HepG2 (cell line): ENCODE data around the gene CHCHD6. TPM values are rescaled to one million over a fixed set of nuclear protein-coding genes. Genes with fewer than 3 reads are reported as not detected.

Experiments
- ADNP ChIP-seq: sonication (generic); formaldehyde crosslinking; IDR thresholded peaks from 2 replicates; pipeline ENCODE4 v1.4.0; 2020; ENCODE audit warnings: missing genetic modification reagents
- IKZF4 ChIP-seq: sonication (generic); formaldehyde crosslinking; IDR thresholded peaks from 2 replicates; pipeline ENCODE4 v1.5.1; 2020; ENCODE audit warnings: borderline replicate concordance, mild to moderate bottlenecking, low read depth, missing genetic modification reagents; ENCODE audit errors: not compliant biosample characterization
- MED1 ChIP-seq: sonication (generic); formaldehyde crosslinking; IDR thresholded peaks from 2 replicates; pipeline ENCODE4 v1.4.0; 2020; ENCODE audit warnings: missing genetic modification reagents
- NR3C1 ChIP-seq: sonication (generic); formaldehyde crosslinking; IDR thresholded peaks from 2 replicates; pipeline ENCODE4 v1.4.0; 2020; ENCODE audit warnings: missing genetic modification reagents
- ZNF235 ChIP-seq: sonication (generic); formaldehyde crosslinking; IDR thresholded peaks from 2 replicates; pipeline ENCODE4 v1.8.1; 2023; ENCODE audit warnings: mild to moderate bottlenecking, missing genetic modification reagents, borderline replicate concordance
- ZNF367 ChIP-seq: sonication (generic); formaldehyde crosslinking; IDR thresholded peaks from 2 replicates; pipeline ENCODE4 v1.4.0; 2020; ENCODE audit warnings: missing genetic modification reagents, borderline replicate concordance
- polyA plus RNA-seq, 8 experiments: library from polyadenylated mRNA; depleted of rRNA in 3 of 8; stranded (reverse) in 7 of 8; unstranded in 1 of 8; fragments of >200 nt; fragmentation: Illumina TruSeq in 4 of 8; extraction: Trizol in 4 of 8; gene quantifications; 2 replicates each; pipeline versions ENCODE4 v1.2.1 to v1.2.3, GENCODE V29; 2011 to 2016; ENCODE audit warnings: low read depth in 4 of 8, missing spikeins in 1 of 8, mixed read lengths in 1 of 8; ENCODE audit not compliant: insufficient read depth in 1 of 8
- total RNA-seq, 5 experiments: library from RNA; depleted of rRNA; stranded (reverse); fragments of >200 nt; fragmentation: Illumina TruSeq; extraction: Trizol; gene quantifications; 2 replicates each; pipeline ENCODE4 v1.2.3, GENCODE V29; 2016; ENCODE audit warnings: low read depth in 1 of 5
- TF ChIP-seq, protein P1 (sequence below): sonication (generic); formaldehyde crosslinking; IDR thresholded peaks from 2 replicates; pipeline ENCODE4 v1.4.0; 2020; ENCODE audit warnings: missing genetic modification reagents
- TF ChIP-seq, protein P2 (sequence below): sonication (generic); formaldehyde crosslinking; IDR thresholded peaks from 2 replicates; pipeline ENCODE4 v1.5.0; 2020; ENCODE audit warnings: mild to moderate bottlenecking, missing genetic modification reagents, borderline replicate concordance
- TF ChIP-seq, protein P3 (sequence below): sonication (generic); formaldehyde crosslinking; IDR thresholded peaks from 2 replicates; pipeline ENCODE4 v1.4.0; 2020; ENCODE audit warnings: mild to moderate bottlenecking, missing genetic modification reagents

CHCHD6 gene
- total and polyA plus RNA-seq, 2 of the 13 experiments (the other 11 are each of a cell fraction or from before 2014, with no cell fraction given), result 20.3 to 20.8 TPM

DNA sequence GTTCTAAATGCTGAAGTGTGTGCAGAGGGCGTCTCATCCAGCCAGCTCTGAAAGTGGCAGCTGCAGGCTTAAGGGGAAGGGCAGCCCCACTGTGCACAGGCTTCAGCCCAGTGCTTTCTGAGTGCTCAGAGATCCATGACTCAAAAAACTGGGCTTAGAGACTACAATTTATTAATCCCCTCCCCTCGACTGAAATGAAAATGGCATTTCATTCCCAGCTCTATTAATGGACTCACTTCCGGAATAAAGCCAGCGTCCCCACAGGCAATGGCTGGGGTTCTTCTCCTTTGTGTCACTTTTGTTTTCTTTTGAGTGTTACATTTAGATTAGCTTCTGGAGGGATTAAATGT is 223.3 kb downstream of the CHCHD6 start (continued):
- TF ChIP-seq, protein P1, sequence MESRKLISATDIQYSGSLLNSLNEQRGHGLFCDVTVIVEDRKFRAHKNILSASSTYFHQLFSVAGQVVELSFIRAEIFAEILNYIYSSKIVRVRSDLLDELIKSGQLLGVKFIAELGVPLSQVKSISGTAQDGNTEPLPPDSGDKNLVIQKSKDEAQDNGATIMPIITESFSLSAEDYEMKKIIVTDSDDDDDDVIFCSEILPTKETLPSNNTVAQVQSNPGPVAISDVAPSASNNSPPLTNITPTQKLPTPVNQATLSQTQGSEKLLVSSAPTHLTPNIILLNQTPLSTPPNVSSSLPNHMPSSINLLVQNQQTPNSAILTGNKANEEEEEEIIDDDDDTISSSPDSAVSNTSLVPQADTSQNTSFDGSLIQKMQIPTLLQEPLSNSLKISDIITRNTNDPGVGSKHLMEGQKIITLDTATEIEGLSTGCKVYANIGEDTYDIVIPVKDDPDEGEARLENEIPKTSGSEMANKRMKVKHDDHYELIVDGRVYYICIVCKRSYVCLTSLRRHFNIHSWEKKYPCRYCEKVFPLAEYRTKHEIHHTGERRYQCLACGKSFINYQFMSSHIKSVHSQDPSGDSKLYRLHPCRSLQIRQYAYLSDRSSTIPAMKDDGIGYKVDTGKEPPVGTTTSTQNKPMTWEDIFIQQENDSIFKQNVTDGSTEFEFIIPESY (CRISPR knock-in tag), result no peak
- TF ChIP-seq NR3C1 (CRISPR knock-in tag) (no peak), ZNF367 (CRISPR knock-in tag) (no peak), ADNP (CRISPR knock-in tag) (no peak), MED1 (CRISPR knock-in tag) (no peak), IKZF4 (no peak), ZNF235 (CRISPR knock-in tag) (no peak)
- TF ChIP-seq, protein P2, sequence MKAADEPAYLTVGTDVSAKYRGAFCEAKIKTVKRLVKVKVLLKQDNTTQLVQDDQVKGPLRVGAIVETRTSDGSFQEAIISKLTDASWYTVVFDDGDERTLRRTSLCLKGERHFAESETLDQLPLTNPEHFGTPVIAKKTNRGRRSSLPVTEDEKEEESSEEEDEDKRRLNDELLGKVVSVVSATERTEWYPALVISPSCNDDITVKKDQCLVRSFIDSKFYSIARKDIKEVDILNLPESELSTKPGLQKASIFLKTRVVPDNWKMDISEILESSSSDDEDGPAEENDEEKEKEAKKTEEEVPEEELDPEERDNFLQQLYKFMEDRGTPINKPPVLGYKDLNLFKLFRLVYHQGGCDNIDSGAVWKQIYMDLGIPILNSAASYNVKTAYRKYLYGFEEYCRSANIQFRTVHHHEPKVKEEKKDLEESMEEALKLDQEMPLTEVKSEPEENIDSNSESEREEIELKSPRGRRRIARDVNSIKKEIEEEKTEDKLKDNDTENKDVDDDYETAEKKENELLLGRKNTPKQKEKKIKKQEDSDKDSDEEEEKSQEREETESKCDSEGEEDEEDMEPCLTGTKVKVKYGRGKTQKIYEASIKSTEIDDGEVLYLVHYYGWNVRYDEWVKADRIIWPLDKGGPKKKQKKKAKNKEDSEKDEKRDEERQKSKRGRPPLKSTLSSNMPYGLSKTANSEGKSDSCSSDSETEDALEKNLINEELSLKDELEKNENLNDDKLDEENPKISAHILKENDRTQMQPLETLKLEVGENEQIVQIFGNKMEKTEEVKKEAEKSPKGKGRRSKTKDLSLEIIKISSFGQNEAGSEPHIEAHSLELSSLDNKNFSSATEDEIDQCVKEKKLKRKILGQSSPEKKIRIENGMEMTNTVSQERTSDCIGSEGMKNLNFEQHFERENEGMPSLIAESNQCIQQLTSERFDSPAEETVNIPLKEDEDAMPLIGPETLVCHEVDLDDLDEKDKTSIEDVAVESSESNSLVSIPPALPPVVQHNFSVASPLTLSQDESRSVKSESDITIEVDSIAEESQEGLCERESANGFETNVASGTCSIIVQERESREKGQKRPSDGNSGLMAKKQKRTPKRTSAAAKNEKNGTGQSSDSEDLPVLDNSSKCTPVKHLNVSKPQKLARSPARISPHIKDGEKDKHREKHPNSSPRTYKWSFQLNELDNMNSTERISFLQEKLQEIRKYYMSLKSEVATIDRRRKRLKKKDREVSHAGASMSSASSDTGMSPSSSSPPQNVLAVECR (CRISPR knock-in tag), result no peak
- TF ChIP-seq, protein P3, sequence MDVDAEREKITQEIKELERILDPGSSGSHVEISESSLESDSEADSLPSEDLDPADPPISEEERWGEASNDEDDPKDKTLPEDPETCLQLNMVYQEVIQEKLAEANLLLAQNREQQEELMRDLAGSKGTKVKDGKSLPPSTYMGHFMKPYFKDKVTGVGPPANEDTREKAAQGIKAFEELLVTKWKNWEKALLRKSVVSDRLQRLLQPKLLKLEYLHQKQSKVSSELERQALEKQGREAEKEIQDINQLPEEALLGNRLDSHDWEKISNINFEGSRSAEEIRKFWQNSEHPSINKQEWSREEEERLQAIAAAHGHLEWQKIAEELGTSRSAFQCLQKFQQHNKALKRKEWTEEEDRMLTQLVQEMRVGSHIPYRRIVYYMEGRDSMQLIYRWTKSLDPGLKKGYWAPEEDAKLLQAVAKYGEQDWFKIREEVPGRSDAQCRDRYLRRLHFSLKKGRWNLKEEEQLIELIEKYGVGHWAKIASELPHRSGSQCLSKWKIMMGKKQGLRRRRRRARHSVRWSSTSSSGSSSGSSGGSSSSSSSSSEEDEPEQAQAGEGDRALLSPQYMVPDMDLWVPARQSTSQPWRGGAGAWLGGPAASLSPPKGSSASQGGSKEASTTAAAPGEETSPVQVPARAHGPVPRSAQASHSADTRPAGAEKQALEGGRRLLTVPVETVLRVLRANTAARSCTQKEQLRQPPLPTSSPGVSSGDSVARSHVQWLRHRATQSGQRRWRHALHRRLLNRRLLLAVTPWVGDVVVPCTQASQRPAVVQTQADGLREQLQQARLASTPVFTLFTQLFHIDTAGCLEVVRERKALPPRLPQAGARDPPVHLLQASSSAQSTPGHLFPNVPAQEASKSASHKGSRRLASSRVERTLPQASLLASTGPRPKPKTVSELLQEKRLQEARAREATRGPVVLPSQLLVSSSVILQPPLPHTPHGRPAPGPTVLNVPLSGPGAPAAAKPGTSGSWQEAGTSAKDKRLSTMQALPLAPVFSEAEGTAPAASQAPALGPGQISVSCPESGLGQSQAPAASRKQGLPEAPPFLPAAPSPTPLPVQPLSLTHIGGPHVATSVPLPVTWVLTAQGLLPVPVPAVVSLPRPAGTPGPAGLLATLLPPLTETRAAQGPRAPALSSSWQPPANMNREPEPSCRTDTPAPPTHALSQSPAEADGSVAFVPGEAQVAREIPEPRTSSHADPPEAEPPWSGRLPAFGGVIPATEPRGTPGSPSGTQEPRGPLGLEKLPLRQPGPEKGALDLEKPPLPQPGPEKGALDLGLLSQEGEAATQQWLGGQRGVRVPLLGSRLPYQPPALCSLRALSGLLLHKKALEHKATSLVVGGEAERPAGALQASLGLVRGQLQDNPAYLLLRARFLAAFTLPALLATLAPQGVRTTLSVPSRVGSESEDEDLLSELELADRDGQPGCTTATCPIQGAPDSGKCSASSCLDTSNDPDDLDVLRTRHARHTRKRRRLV (CRISPR knock-in tag), result no peak
- TF ChIP-seq, all 625 proteins: peak for 0
